Peyer's patch (tissue), 4 donors: Measurements from ENCODE around the gene PLEKHO1.

Experiments used
- CTCF ChIP-seq, 6 experiments: fragments of 450-650 bp in 4 of 6; fragments of 200-600 bp in 2 of 6; sonication (generic) in 1 of 6; IDR thresholded peaks; one replicate each; pipeline ENCODE4 v1.5.1; 2017 to 2019; ENCODE audit warnings: antibody characterized with exemption in 6 of 6, mild to moderate bottlenecking in 3 of 6, moderate library complexity in 1 of 6
- POLR2A ChIP-seq, 2 donors: fragments of 450-650 bp; IDR thresholded peaks; one replicate each; pipeline ENCODE4 v1.5.1; 2017; ENCODE audit warnings: antibody characterized with exemption in 2 of 2, mild to moderate bottlenecking in 2 of 2, moderate library complexity in 2 of 2

GRCh38 chr1:150162862-150163706 is 13.4 kb downstream of the PLEKHO1 start:
- TF ChIP-seq CTCF (IDR thresholded peaks at IDR 0.05) (peak in 3 of 6 experiments; percentile 13 to 24 (median 15)), POLR2A (IDR thresholded peaks at IDR 0.05) (peak in 1 of 2 donors; percentile 28)
